Gastroesophageal sphincter (tissue), 3 donors: Measurements from ENCODE around the gene ARRB1.

Source experiments
- POLR2AphosphoS5 ChIP-seq: sonication (generic); formaldehyde crosslinking; IDR thresholded peaks from one replicate; pipeline ENCODE4 v1.6.1; 2017; ENCODE audit warnings: antibody characterized with exemption
- TF ChIP-seq, protein P1 (sequence below), 4 experiments: fragments of 200-600 bp in 2 of 4; fragments of 450-650 bp in 2 of 4; sonication (generic) in 1 of 4; IDR thresholded peaks; one replicate each; pipeline ENCODE4 v1.5.1; 2017 to 2019; ENCODE audit warnings: antibody characterized with exemption in 4 of 4, mild to moderate bottlenecking in 2 of 4, moderate library complexity in 2 of 4

- TF ChIP-seq, protein P1, sequence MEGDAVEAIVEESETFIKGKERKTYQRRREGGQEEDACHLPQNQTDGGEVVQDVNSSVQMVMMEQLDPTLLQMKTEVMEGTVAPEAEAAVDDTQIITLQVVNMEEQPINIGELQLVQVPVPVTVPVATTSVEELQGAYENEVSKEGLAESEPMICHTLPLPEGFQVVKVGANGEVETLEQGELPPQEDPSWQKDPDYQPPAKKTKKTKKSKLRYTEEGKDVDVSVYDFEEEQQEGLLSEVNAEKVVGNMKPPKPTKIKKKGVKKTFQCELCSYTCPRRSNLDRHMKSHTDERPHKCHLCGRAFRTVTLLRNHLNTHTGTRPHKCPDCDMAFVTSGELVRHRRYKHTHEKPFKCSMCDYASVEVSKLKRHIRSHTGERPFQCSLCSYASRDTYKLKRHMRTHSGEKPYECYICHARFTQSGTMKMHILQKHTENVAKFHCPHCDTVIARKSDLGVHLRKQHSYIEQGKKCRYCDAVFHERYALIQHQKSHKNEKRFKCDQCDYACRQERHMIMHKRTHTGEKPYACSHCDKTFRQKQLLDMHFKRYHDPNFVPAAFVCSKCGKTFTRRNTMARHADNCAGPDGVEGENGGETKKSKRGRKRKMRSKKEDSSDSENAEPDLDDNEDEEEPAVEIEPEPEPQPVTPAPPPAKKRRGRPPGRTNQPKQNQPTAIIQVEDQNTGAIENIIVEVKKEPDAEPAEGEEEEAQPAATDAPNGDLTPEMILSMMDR (IDR thresholded peaks at IDR 0.05), result no peak
- TF ChIP-seq POLR2AphosphoS5, result no peak
These were observed 37.8 kb upstream of the ARRB1 start for GRCh38 chr11:75389276-75389605.
